HepG2 (cell line): ENCODE measurements around the gene SYNE1. TPM values are rescaled to one million over a fixed set of nuclear protein-coding genes. Genes with fewer than 3 reads are reported as not detected.

ENCODE experiments used
- BCL6 ChIP-seq: IDR thresholded peaks from 2 replicates; pipeline ENCODE4 v1.6.1; 2016; ENCODE audit warnings: missing genetic modification reagents, missing compliant biosample characterization
- KDM6A ChIP-seq: IDR thresholded peaks from 2 replicates; pipeline ENCODE4 v1.6.1; 2016; ENCODE audit warnings: low read depth
- MEF2D ChIP-seq: sonication (generic); formaldehyde crosslinking; IDR thresholded peaks from 2 replicates; pipeline ENCODE4 v1.5.1; 2020; ENCODE audit warnings: mild to moderate bottlenecking, missing genetic modification reagents
- RERE ChIP-seq: IDR thresholded peaks from 2 replicates; pipeline ENCODE4 v1.6.1; 2016; ENCODE audit warnings: low read depth, missing genetic modification reagents, missing compliant biosample characterization
- SP5 ChIP-seq: IDR thresholded peaks from 2 replicates; pipeline ENCODE4 v1.6.1; 2016; ENCODE audit warnings: low read depth, borderline replicate concordance
- THAP8 ChIP-seq: sonication (generic); formaldehyde crosslinking; IDR thresholded peaks from 2 replicates; pipeline ENCODE4 v1.5.1; 2020; ENCODE audit warnings: missing genetic modification reagents, mild to moderate bottlenecking, borderline replicate concordance
- TRIM22 ChIP-seq: fragments of 450-650 bp; IDR thresholded peaks from 2 replicates; pipeline ENCODE4 v1.6.1; 2017
- XBP1 ChIP-seq: sonication (generic); formaldehyde crosslinking; IDR thresholded peaks from 2 replicates; pipeline ENCODE4 v1.5.0; 2020; ENCODE audit warnings: missing genetic modification reagents
- ZFP36L1 ChIP-seq: sonication (generic); formaldehyde crosslinking; IDR thresholded peaks from 2 replicates; pipeline ENCODE4 v1.8.0; 2022; ENCODE audit warnings: mild to moderate bottlenecking, missing genetic modification reagents, moderate library complexity
- ZNF260 ChIP-seq: sonication (generic); formaldehyde crosslinking; IDR thresholded peaks from 2 replicates; pipeline ENCODE4 v1.4.0; 2020; ENCODE audit warnings: missing genetic modification reagents, low read depth, mild to moderate bottlenecking, borderline replicate concordance
- ZNF546 ChIP-seq: sonication (generic); formaldehyde crosslinking; conservative IDR thresholded peaks from 2 replicates; pipeline ENCODE4 v1.8.1; 2023; ENCODE audit warnings: mild to moderate bottlenecking, missing genetic modification reagents
- ZNF562 ChIP-seq: sonication (generic); formaldehyde crosslinking; IDR thresholded peaks from 2 replicates; pipeline ENCODE4 v1.8.0; 2022; ENCODE audit warnings: missing genetic modification reagents, borderline replicate concordance
- ZNF713 ChIP-seq: sonication (generic); formaldehyde crosslinking; IDR thresholded peaks from 2 replicates; pipeline ENCODE4 v1.4.0; 2020; ENCODE audit warnings: mild to moderate bottlenecking, missing genetic modification reagents
- polyA plus RNA-seq, 8 experiments: library from polyadenylated mRNA; depleted of rRNA in 3 of 8; stranded (reverse) in 7 of 8; unstranded in 1 of 8; fragments of >200 nt; fragmentation: Illumina TruSeq in 4 of 8; extraction: Trizol in 4 of 8; gene quantifications; 2 replicates each; pipeline versions ENCODE4 v1.2.1 to v1.2.3, GENCODE V29; 2011 to 2016; ENCODE audit warnings: low read depth in 4 of 8, missing spikeins in 1 of 8, mixed read lengths in 1 of 8; ENCODE audit not compliant: insufficient read depth in 1 of 8
- total RNA-seq, 5 experiments: library from RNA; depleted of rRNA; stranded (reverse); fragments of >200 nt; fragmentation: Illumina TruSeq; extraction: Trizol; gene quantifications; 2 replicates each; pipeline ENCODE4 v1.2.3, GENCODE V29; 2016; ENCODE audit warnings: low read depth in 1 of 5
- TF ChIP-seq, protein P1 (sequence below): sonication (generic); formaldehyde crosslinking; conservative IDR thresholded peaks from 2 replicates; pipeline ENCODE4 v1.8.0; 2022; ENCODE audit warnings: missing genetic modification reagents
- TF ChIP-seq, protein P2 (sequence below): sonication (generic); formaldehyde crosslinking; IDR thresholded peaks from 2 replicates; pipeline ENCODE4 v1.4.0; 2020; ENCODE audit warnings: mild to moderate bottlenecking, missing genetic modification reagents
- TF ChIP-seq, protein P3 (sequence below): sonication (generic); formaldehyde crosslinking; IDR thresholded peaks from 2 replicates; pipeline ENCODE4 v1.4.0; 2020; ENCODE audit warnings: mild to moderate bottlenecking, missing genetic modification reagents
- TF ChIP-seq, protein P4 (sequence below): sonication (generic); formaldehyde crosslinking; IDR thresholded peaks from 2 replicates; pipeline ENCODE4 v1.8.0; 2022; ENCODE audit warnings: mild to moderate bottlenecking, missing genetic modification reagents

The SYNE1 gene
- total and polyA plus RNA-seq, 2 of the 13 experiments (the other 11 are each of a cell fraction or from before 2014, with no cell fraction given), result 5.5 to 15.9 TPM

DNA sequence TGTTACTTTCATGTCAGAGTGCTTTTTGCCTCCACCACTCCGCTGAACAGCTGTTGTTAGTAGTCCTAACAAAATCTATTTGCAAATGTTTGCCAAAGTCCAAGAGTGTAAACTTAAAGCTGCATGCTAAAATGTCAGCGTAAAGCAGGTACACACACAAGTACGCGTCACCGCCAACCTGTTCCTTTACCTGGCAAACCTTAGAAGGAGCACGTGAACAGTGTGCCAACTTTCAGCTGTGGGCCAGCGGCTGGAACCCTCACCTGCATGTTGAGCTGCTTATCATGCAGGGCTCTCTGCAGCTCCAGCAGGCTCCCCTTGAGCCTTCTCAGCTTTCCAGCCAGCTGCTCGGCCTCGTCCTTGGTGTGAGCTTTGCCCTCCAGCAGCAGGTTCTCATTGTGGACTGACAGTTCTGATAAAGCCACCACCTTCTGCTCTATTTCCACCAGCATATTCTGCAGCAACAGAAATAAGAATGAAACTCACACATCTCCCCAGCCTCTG, 359.3 kb downstream of the SYNE1 start (continued):
- TF ChIP-seq, protein P1, sequence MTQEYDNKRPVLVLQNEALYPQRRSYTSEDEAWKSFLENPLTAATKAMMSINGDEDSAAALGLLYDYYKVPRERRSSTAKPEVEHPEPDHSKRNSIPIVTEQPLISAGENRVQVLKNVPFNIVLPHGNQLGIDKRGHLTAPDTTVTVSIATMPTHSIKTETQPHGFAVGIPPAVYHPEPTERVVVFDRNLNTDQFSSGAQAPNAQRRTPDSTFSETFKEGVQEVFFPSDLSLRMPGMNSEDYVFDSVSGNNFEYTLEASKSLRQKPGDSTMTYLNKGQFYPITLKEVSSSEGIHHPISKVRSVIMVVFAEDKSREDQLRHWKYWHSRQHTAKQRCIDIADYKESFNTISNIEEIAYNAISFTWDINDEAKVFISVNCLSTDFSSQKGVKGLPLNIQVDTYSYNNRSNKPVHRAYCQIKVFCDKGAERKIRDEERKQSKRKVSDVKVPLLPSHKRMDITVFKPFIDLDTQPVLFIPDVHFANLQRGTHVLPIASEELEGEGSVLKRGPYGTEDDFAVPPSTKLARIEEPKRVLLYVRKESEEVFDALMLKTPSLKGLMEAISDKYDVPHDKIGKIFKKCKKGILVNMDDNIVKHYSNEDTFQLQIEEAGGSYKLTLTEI (CRISPR knock-in tag), result no peak
- TF ChIP-seq BCL6 (CRISPR knock-in tag) (peak; percentile 58; the same call in 1 of the 2 replicates), ZNF260 (CRISPR knock-in tag) (no peak), XBP1 (CRISPR knock-in tag) (no peak), KDM6A (CRISPR knock-in tag) (peak; percentile 67), THAP8 (CRISPR knock-in tag) (no peak; the same call in 1 of the 2 replicates), ZFP36L1 (CRISPR knock-in tag) (no peak; the same call in 1 of the 2 replicates), MEF2D (CRISPR knock-in tag) (no peak; the same call in 1 of the 2 replicates), ZNF713 (CRISPR knock-in tag) (no peak), ZNF562 (CRISPR knock-in tag) (no peak), ZNF546 (CRISPR knock-in tag) (no peak), TRIM22 (no peak), SP5 (CRISPR knock-in tag) (no peak), RERE (peak; percentile 44; the same call in 1 of the 2 replicates)
- TF ChIP-seq, protein P2, sequence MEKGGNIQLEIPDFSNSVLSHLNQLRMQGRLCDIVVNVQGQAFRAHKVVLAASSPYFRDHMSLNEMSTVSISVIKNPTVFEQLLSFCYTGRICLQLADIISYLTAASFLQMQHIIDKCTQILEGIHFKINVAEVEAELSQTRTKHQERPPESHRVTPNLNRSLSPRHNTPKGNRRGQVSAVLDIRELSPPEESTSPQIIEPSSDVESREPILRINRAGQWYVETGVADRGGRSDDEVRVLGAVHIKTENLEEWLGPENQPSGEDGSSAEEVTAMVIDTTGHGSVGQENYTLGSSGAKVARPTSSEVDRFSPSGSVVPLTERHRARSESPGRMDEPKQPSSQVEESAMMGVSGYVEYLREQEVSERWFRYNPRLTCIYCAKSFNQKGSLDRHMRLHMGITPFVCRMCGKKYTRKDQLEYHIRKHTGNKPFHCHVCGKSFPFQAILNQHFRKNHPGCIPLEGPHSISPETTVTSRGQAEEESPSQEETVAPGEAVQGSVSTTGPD, result no peak
- TF ChIP-seq, protein P3, sequence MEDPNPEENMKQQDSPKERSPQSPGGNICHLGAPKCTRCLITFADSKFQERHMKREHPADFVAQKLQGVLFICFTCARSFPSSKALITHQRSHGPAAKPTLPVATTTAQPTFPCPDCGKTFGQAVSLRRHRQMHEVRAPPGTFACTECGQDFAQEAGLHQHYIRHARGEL, result 0 out of 2 replicates have a peak, but pooled peaks have one; percentile 23
- TF ChIP-seq, protein P4, sequence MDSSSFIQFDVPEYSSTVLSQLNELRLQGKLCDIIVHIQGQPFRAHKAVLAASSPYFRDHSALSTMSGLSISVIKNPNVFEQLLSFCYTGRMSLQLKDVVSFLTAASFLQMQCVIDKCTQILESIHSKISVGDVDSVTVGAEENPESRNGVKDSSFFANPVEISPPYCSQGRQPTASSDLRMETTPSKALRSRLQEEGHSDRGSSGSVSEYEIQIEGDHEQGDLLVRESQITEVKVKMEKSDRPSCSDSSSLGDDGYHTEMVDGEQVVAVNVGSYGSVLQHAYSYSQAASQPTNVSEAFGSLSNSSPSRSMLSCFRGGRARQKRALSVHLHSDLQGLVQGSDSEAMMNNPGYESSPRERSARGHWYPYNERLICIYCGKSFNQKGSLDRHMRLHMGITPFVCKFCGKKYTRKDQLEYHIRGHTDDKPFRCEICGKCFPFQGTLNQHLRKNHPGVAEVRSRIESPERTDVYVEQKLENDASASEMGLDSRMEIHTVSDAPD, result no peak
